ENCODE data around the gene NAA35. TPM values are rescaled to one million over a fixed set of nuclear protein-coding genes. Genes with fewer than 3 reads are reported as not detected.

The NAA35 gene
- total and polyA plus RNA-seq, 2 of the 8 experiments (the other 6 are each of a cell fraction or from before 2014, with no cell fraction given): 12.9 to 35.2 TPM

GRCh38 chr9:86045654-86046053 lies 104.7 kb downstream of the NAA35 start:
- CTCF ChIA-PET (ENCODE audit: partially characterized antibody): interaction anchor here (0.6 to 2.6 kb wide), 11 partner anchors 9 to 230 kb away, joined by 3 to 10 read pairs (median 4); no protein-coding TSS in a partner anchor
- H3K4me3 ChIP-seq (ENCODE audit: extremely low read depth in 1 of 4, insufficient read depth in 2 of 4, low read depth in 3 of 4, low read length in 4 of 4): no peak overlapping the region
- TF ChIP-seq BCL11A (IDR thresholded peaks at IDR 0.05; ENCODE audit: low read depth in 2 of 2, low read length in 2 of 2) (no peak), CEBPB (IDR thresholded peaks at IDR 0.05; ENCODE audit: low read depth, low read length) (no peak), RBBP5 (IDR thresholded peaks at IDR 0.05; ENCODE audit: borderline replicate concordance, low read depth, low read length) (no peak), JUND (IDR thresholded peaks at IDR 0.05; ENCODE audit: low read length) (no peak), EGR1 (IDR thresholded peaks at IDR 0.05; ENCODE audit: borderline replicate concordance, low read depth, low read length) (no peak), GABPA (IDR thresholded peaks at IDR 0.05; ENCODE audit: borderline replicate concordance, insufficient read depth, low read length) (no peak), CTBP2 (IDR thresholded peaks at IDR 0.05; ENCODE audit: borderline replicate concordance, insufficient read depth, insufficient read length, low read length) (no peak), ATF3 (IDR thresholded peaks at IDR 0.05; ENCODE audit: insufficient read depth, low read depth, low read length) (no peak), HDAC6 (IDR thresholded peaks at IDR 0.05; ENCODE audit: low read depth, low read length) (no peak), TBP (IDR thresholded peaks at IDR 0.05; ENCODE audit: low read depth, low read length) (no peak), POU5F1 (IDR thresholded peaks at IDR 0.05; ENCODE audit: low read depth, low read length) (no peak), MAFK (IDR thresholded peaks at IDR 0.05; ENCODE audit: low read depth, low read length) (no peak), SIX5 (IDR thresholded peaks at IDR 0.05; ENCODE audit: low read depth, low read length) (no peak), FOSL1 (IDR thresholded peaks at IDR 0.05; ENCODE audit: insufficient read depth, low read depth, low read length) (no peak)

More at GRCh38 chr9:86045654-86046053, 104.7 kb downstream of the NAA35 start:
- no peaks in the 10 kb centered on the region for H4K20me1 ChIP-seq (replicated peaks in 1 of 2; ENCODE audit: control insufficient read depth in 1 of 2, insufficient read depth in 2 of 2, low read length in 2 of 2)
- no peaks in the 10 kb centered on the region for H3K27me3 ChIP-seq (replicated peaks in 1 of 4; ENCODE audit: control insufficient read depth in 3 of 4, extremely low read depth in 1 of 4, insufficient read depth in 3 of 4, low read length in 3 of 4)
- H4K91ac ChIP-seq (replicated peaks; ENCODE audit: insufficient read length, low read length): no peak overlapping the region
- H2BK15ac ChIP-seq (ENCODE audit: low read length): no peak overlapping the region
- no peak overlapping the region for H2BK20ac ChIP-seq (ENCODE audit: low read length)
- no peak overlapping the region for H2AK5ac ChIP-seq (ENCODE audit: low read depth, low read length)
- H4K5ac ChIP-seq (ENCODE audit: insufficient read length, low read depth, low read length): no peak overlapping the region
- H3K18ac ChIP-seq (ENCODE audit: extremely low read depth, low read length): no peak overlapping the region
- no peak overlapping the region for H3K27ac ChIP-seq (ENCODE audit: low read depth, low read length)
- no peak overlapping the region for H2BK5ac ChIP-seq (ENCODE audit: low read depth, low read length)
- no peaks in the 10 kb centered on the region for H3K9me3 ChIP-seq (ENCODE audit: insufficient read depth in 2 of 2, low read depth in 1 of 2, low read length in 1 of 2)
- DNase-seq (ENCODE audit: low read depth in 1 of 2, low spot score in 2 of 2) (no peak), FAIRE-seq (no peak)
- no peaks in the 10 kb centered on the region for H3K79me2 ChIP-seq (ENCODE audit: control insufficient read depth in 1 of 2, insufficient read depth in 2 of 2, low read length in 2 of 2)
- no peak overlapping the region for H2BK120ac ChIP-seq (replicated peaks; ENCODE audit: low read depth, low read length)
- H3K36me3 ChIP-seq (ENCODE audit: control insufficient read depth in 2 of 4, insufficient read depth in 4 of 4, low read length in 3 of 4): no peaks in the 10 kb centered on the region
- no peak overlapping the region for H2AFZ ChIP-seq (ENCODE audit: low read length)
- no peaks in the 10 kb centered on the region for H3K4me1 ChIP-seq (replicated peaks in 1 of 4; ENCODE audit: control insufficient read depth in 3 of 4, insufficient read depth in 4 of 4, low read length in 3 of 4)
- H3K14ac ChIP-seq (ENCODE audit: insufficient read length): no peak overlapping the region
- no peak overlapping the region for H3K9ac ChIP-seq (replicated peaks in 1 of 4; ENCODE audit: extremely low read depth in 1 of 4, low read depth in 3 of 4, low read length in 3 of 4)
- no peak overlapping the region for H3K23ac ChIP-seq (ENCODE audit: insufficient read length)
- no peak overlapping the region for H3K56ac ChIP-seq (replicated peaks; ENCODE audit: insufficient read length, low read depth, low read length)
- no peak overlapping the region for H3K4me2 ChIP-seq (ENCODE audit: insufficient read depth in 1 of 2, low read depth in 2 of 2, low read length in 2 of 2)
- no peak overlapping the region for H2BK12ac ChIP-seq (ENCODE audit: low read depth, low read length)
- no peak overlapping the region for H3K4ac ChIP-seq (replicated peaks; ENCODE audit: insufficient read length, low read depth, low read length)
- H4K8ac ChIP-seq (ENCODE audit: extremely low read depth, insufficient read depth, low read length): no peak overlapping the region
- WGBS, 2 experiments (ENCODE audit: extremely low coverage in 1 of 2, insufficient coverage in 1 of 2, insufficient read length in 1 of 2, insufficient replicate concordance in 2 of 2, low coverage in 1 of 2, low lambda C conversion rate in 2 of 2, missing lambda C conversion rate in 1 of 2): 91% methylated on average over 6 of the region's 6 CpGs; no CpG with 5 or more reads in 1 of the 2 experiments
- H3K79me1 ChIP-seq (ENCODE audit: low read depth, low read length): no peaks in the 10 kb centered on the region; the same call in 1 of the 2 replicates
- H3K23me2 ChIP-seq (ENCODE audit: low read depth, low read length): no peaks in the 10 kb centered on the region
- POLR2A ChIA-PET (ENCODE audit: partially characterized antibody): interaction anchor here (0.6 to 1.3 kb wide), 2 partner anchors 61 to 178 kb away, joined by 3 read pairs; no protein-coding TSS in a partner anchor
